Left ventricle myocardium inferior (tissue), 1 donor: ENCODE measurements around the gene VWF. TPM values are rescaled to one million over a fixed set of nuclear protein-coding genes. Genes with fewer than 3 reads are reported as not detected.

Experiments used
- DNase-seq: peaks from one replicate; pipeline ENCODE4 v3.0.0-alpha.2; 2020
- H3K27ac ChIP-seq: fragments of 200-600 bp; replicated peaks from 2 replicates; pipeline ENCODE4 v1.8.0; 2021
- H3K27me3 ChIP-seq: fragments of 200-600 bp; 2 replicates; pipeline ENCODE4 v1.8.0; 2021; ENCODE audit warnings: low read depth
- H3K36me3 ChIP-seq: fragments of 200-600 bp; 2 replicates; pipeline ENCODE4 v1.8.0; 2021
- H3K4me1 ChIP-seq: fragments of 200-600 bp; 2 replicates; pipeline ENCODE4 v1.8.0; 2021
- H3K4me3 ChIP-seq: fragments of 200-600 bp; 2 replicates; pipeline ENCODE4 v1.8.0; 2021; ENCODE audit warnings: mild to moderate bottlenecking, moderate library complexity
- H3K9me3 ChIP-seq: fragments of 200-600 bp; replicated peaks from 2 replicates; pipeline ENCODE4 v1.8.0; 2021
- intact Hi-C: fragments of 100-400 bp; cut with micrococcal nuclease; formaldehyde crosslinking; loops from one replicate; pipeline ENCODE4 v1.11.0; 2022
- total RNA-seq: library from RNA; stranded (reverse); fragmentation: NEBNext Ultra II Directional; extraction: Animal tissue kit (Norgen Biotek cat#: 25700); gene quantifications from one replicate; pipeline ENCODE4 v1.2.1, GENCODE V29; 2021
- TF ChIP-seq, protein P1 (sequence below): fragments of 200-600 bp; IDR thresholded peaks from 2 replicates; pipeline ENCODE4 v1.8.0; 2021; ENCODE audit warnings: antibody characterized with exemption, mild to moderate bottlenecking, borderline replicate concordance
- donor health status: DM: no; HTN: yes; CAD: no; lungs with severe emphysema.

VWF gene
- total RNA-seq, 1 donor from 2014 or later, result 250 TPM

DNA sequence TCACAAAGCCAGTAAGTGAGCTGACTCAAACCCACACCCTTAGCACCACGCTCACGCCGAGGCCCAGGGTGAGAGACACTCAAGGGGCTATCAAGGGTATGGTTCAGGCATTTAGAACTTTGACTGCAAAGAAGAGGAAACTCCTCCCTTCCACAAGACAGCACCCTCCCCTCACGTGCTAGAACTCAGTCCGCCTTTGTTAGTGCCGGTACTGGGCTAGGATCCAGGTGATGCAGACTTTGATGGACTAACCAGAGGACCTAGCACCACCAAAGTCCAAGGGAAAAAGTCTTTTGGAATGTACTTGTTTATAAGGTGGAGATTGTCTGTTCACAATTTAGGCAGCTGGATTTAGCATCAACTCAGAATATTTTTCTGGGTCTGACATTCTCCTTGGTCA is 33.7 kb downstream of the VWF start:
- peaks cover 90% of the 10 kb centered on the region for H3K4me1 ChIP-seq
- no peaks in the 10 kb centered on the region for H3K9me3 ChIP-seq
- peaks cover 31% of the 10 kb centered on the region for H3K27me3 ChIP-seq
- H3K4me3 ChIP-seq, result no peak overlapping the region
- TF ChIP-seq, protein P1, sequence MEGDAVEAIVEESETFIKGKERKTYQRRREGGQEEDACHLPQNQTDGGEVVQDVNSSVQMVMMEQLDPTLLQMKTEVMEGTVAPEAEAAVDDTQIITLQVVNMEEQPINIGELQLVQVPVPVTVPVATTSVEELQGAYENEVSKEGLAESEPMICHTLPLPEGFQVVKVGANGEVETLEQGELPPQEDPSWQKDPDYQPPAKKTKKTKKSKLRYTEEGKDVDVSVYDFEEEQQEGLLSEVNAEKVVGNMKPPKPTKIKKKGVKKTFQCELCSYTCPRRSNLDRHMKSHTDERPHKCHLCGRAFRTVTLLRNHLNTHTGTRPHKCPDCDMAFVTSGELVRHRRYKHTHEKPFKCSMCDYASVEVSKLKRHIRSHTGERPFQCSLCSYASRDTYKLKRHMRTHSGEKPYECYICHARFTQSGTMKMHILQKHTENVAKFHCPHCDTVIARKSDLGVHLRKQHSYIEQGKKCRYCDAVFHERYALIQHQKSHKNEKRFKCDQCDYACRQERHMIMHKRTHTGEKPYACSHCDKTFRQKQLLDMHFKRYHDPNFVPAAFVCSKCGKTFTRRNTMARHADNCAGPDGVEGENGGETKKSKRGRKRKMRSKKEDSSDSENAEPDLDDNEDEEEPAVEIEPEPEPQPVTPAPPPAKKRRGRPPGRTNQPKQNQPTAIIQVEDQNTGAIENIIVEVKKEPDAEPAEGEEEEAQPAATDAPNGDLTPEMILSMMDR, result no peak
- intact Hi-C loops, result no loop called here
- peaks cover 11% of the 10 kb centered on the region for H3K36me3 ChIP-seq
- DNase-seq, result peak; percentile 35
- peak overlapping the region; percentile 80 for H3K27ac ChIP-seq

DNA sequence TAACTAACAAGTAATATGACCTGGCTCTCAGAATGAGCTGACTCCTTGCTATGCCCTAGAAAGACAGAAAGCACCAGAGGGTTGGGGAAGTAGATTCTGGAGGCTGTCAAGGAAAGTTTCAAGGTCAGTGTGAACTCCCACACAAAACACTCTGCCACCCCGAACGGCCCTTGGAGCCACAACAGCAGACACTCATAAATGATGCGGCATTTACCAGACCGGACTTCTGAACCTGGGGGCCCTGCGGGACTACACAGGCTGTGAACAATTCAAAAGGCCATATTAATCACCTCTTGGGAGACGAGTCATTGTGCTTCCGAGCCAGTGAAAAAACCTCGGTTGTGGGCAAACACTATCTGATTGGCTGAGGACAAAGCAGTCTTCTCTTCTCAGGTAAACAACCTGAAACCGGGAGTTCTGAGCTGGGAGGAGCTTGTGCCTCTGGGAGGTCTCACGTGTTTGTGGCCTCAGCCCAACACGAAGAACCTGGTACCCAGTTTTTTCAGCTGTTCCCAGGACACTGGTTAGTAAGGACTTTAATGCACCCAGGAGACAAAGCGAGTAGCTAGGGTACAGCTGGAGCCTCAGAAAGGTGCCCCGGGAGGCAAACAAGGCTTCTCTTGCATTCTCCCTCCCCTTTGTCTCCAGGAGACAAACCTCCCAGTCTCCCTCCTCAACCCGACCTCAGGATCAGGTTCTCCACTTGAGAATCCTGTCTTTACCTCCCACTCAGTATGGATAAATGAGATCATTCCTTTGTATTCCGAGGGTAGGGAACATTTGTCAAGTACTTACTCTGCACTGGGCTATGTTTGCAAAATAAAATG is 35.3 kb downstream of the VWF start:
- intact Hi-C loops, result no loop called here
- TF ChIP-seq, protein P1, result no peak
- peaks cover 90% of the 10 kb centered on the region for H3K4me1 ChIP-seq

GRCh38 chr12:6086316-6086715 is 38.2 kb downstream of the VWF start:
- no peaks in the 10 kb centered on the region for H3K9me3 ChIP-seq
- H3K4me1 ChIP-seq, result peaks cover 90% of the 10 kb centered on the region
- no peak for DNase-seq
- H3K4me3 ChIP-seq, result no peak overlapping the region
- peaks cover 1% of the 10 kb centered on the region for H3K27me3 ChIP-seq
- intact Hi-C loops, result no loop called here
- H3K36me3 ChIP-seq, result no peaks in the 10 kb centered on the region
- peak overlapping the region; percentile 80 for H3K27ac ChIP-seq
- TF ChIP-seq, protein P1, result no peak

More for the DNA sequence above, 35.3 kb downstream of the VWF start:
- H3K4me3 ChIP-seq, result no peak overlapping the region
- no peaks in the 10 kb centered on the region for H3K9me3 ChIP-seq
- peaks cover 2% of the 10 kb centered on the region for H3K36me3 ChIP-seq
- peak overlapping the region; percentile 80 for H3K27ac ChIP-seq
- no peak for DNase-seq
- H3K27me3 ChIP-seq, result peaks cover 20% of the 10 kb centered on the region

- peaks cover 93% of the 10 kb centered on the region for H3K4me1 ChIP-seq
- DNase-seq, result no peak
- TF ChIP-seq, protein P1, result no peak
- no peak overlapping the region for H3K4me3 ChIP-seq
- peaks cover 1% of the 10 kb centered on the region for H3K36me3 ChIP-seq
- no peaks in the 10 kb centered on the region for H3K9me3 ChIP-seq
- intact Hi-C loops, result no loop called here
- peak overlapping the region; percentile 80 for H3K27ac ChIP-seq
- no peaks in the 10 kb centered on the region for H3K27me3 ChIP-seq
Observed at GRCh38 chr12:6085841-6086240, 38.6 kb downstream of the VWF start.

GRCh38 chr12:6084969-6085450 is 39.5 kb downstream of the VWF start:
- peaks cover 93% of the 10 kb centered on the region for H3K4me1 ChIP-seq
- intact Hi-C loops, result no loop called here
- no peak overlapping the region for H3K4me3 ChIP-seq
- H3K27me3 ChIP-seq, result no peaks in the 10 kb centered on the region
- TF ChIP-seq, protein P1, result no peak
- DNase-seq, result no peak
- no peaks in the 10 kb centered on the region for H3K9me3 ChIP-seq
- H3K27ac ChIP-seq, result peak overlapping the region; percentile 80
- peaks cover 7% of the 10 kb centered on the region for H3K36me3 ChIP-seq
